IPS DF 4.7 (cell line): ENCODE data around the gene PRR23C.
"Not testable (repeated sequence)": the region's sequence is repeated elsewhere in the genome, so short reads cannot be mapped to it uniquely, and the experiment has no call there.

Experiments
- DNase-seq: peaks from one replicate; pipeline ENCODE4 v3.0.0-alpha.2; 2013; ENCODE audit warnings: low spot score; ENCODE audit errors: extremely low read depth

Gene PRR23C

DNA sequence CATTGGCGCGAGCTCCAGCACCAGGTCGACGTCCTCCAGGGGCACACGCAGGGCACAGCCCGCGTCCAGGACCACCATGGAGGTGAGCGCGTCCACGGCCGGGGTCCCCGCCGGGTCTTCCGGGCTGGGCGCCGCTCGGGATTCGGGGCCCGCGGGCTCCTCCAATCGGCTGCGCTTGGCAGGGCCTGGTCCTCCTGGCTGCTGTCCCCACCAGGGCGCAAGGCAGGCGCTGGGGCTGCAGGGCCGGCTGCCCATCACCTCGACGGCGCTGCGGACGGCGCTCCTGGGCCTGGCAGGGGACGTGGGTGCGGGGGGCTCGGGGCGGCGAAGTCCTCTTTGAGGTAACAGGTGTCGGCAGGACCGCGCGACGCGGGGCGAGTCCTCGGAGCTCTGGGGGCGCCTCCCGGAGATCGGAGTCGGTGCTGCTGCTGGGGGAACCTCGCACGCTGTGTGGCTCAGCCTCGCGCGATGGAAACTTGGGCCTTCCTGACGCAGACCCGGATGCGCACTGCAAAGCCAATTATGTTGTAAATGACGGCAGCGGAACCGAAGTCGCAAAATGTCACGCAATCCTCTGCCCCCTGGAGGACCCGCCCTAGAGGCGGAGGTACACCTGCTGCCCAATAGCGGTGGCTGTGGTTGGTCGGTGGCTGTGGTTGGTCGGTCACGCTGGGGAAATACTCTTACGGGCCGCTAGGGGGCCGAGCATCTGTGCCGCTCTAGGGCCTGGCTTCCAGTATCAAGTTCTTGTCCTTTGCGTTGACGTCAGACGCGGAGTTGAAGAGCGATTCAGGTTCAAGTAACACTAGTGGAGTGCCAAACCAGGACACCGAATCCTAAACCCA is at the start of gene PRR23C:
PRR23C (minus strand) TSS at position 527 of the 845 bp plus-strand sequence; CDS start at position 255, 272 bp downstream.
- DNase-seq, result no peak

DNA sequence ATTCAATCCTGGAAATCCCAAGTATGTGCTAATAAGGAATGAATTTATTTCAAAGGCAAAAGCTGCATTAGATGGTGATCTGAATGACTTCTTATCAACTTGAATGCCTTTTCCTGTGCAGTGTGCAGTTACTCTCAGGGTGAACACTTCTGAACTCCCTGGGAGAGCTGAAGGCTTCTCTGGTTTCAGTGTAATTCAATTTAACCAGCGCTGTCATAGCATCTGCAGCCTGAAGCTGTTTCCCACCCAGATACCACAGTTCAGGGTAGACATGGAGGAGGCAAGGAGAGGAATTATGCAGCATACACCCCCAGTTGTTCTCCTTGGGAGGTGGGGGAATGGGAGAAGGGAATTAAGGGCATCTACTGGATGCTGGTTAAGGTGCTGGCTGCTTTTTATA is 49.1 kb upstream of the PRR23C start:
- no peak for DNase-seq

DNA sequence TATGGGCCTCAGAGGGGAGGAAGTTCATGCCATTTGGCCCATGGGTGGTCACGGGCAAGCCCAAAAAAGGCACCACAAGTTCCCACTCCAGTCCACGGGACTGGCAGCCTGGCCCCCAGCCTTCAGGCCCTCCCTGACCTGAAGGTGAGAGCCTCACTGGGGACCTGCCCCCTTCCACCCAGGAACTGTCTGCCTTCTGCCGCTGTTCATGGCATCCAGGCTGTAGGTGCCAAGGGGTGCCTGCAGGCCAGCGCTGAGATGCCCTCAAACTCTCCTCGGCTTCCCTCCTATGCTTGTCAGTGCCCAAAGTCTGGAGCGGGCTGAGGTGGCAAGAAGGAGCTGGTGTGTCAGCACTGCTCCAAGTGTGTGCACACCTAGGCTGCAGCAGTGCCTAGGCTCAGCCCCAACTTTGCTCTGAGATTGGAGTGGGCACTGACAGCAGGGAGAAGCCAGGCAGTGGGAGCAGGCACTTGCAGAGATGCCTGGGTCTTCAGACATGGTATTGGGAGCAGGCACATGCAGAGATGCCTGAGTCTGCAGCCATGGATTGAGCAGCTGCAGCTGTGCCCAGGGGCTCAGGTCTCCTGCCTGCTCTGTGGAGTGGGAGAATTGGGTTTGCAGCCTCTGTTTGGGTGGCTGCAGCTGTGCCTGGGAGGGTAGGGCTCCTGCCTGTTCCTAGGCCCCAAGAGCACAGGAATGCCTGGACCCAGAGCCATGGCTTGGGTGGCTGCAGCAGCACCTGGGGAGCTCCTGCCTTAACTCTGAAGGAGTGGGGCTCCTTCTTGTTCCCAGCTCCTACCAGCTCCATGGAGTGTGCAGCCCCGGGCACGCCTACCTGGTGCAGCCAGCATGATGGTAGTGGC is 44.0 kb upstream of the PRR23C start:
- DNase-seq, result no peak

DNA sequence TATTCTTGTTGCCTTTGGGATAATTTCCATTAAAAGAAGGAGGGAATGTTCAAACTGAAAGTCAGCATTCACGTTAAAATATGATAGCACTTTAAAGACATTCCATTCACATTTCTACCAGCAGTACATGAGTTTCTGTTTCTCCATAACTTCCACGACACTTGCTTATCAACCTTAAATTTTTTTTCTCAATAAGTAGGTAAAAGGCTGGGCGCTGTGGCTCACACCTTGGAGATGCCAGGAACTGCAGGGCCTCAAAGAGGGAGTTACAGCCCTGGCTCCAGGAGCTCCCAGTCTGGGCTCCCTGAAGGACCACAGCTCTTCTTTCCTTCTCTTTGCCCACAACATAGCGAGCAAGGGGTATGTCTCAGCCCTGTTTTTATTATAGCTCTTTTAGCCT is 42.9 kb upstream of the PRR23C start:
- no peak for DNase-seq

DNA sequence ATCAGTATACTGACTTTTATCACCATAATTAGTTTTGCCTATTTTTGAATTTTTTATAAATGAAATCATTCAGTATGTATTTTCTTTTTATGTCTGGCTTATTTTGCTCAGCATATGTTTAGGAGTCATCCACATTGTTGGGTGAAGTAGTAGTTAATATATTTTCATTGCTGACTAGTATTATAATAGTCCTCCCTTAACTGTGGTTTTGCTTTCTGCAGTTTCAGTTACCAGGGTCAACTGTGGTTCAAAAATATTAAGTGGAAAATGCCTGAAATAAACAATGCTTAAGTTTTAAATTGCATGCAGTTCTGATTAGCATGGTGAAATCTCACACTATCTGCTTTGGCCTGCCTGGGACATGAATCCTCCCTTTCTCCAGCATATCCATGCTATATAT is 39.5 kb upstream of the PRR23C start:
- DNase-seq, result no peak

DNA sequence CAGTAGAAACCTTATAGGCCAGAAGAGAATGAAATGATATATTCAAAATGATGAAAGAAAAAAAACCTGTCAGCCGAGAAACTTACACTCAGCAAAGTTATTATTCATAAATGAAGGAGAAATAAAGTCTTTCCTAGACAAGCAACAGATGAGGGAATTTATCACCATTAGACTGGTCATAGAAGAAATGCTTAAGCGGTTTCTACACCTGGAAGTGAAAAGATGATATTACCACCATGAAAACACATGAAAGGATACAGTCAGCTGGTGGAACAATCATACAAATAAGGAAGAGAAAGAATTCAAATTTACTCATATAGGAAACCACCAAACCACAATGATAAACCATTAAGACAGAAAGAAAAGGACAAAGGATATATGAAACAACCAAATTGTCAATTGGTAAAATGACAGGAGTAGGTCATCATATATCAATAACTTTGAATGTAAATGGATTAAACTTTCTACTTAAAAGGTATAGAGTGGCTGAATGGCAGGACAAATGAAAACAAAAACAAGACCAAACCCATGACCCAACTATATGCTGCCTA is 29.9 kb upstream of the PRR23C start:
- no peak for DNase-seq

DNA sequence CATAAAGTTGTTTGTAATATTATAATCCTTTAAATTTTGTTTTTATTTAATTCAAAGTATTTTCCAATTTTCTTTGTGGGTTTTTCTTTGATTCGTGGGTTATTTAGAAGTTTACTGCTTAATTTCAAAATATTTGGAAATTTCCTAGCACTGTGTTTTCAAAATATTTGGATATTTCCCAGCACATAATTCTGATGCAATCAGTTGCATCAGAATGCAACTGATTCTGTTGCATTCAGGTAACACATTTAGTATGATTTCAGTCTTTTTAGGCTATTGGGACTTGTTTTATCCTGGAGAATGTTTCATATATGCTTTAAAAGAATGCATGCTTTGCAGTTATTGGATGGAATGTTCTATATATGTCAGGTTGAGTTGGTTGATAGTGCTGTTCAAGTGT is 18.2 kb upstream of the PRR23C start:
- DNase-seq, result no peak

DNA sequence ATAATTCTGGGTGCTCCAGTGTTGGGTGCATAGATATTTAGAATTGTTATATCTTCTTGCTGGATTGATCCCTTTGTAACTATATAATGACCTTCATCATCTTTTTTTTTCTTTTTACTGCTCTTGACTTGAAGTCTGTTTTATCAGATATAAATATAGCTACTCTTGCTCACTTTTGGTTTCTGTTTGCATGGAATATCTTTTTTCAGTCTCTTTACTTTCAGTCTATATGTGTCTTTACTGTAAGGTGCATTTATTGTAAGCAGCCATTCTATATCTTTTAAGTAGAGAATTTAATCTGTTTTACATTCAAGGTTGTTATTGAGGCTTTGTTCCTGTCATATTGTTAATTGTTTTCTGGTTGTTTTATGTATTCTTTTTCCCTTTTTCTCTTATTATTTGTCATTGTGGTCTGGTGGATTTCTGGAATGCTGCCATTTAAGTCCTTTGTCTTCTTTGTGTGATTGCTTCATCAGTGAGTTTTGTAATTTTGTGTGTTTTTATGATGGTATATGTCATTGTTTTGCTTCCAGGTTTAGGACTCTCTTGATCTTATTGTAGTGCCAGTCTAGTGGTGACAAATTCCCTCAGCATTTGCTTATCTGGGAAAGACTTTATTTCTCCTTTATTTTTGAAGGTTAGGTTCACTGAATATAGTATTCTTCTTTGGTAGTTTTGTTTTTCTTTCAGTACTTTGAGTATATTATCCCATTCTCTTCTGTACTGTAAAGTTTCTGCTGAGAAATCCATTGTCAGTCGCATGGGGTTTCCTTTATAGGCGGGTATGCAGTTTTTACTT is 8.3 kb upstream of the PRR23C start:
- no peak for DNase-seq

DNA sequence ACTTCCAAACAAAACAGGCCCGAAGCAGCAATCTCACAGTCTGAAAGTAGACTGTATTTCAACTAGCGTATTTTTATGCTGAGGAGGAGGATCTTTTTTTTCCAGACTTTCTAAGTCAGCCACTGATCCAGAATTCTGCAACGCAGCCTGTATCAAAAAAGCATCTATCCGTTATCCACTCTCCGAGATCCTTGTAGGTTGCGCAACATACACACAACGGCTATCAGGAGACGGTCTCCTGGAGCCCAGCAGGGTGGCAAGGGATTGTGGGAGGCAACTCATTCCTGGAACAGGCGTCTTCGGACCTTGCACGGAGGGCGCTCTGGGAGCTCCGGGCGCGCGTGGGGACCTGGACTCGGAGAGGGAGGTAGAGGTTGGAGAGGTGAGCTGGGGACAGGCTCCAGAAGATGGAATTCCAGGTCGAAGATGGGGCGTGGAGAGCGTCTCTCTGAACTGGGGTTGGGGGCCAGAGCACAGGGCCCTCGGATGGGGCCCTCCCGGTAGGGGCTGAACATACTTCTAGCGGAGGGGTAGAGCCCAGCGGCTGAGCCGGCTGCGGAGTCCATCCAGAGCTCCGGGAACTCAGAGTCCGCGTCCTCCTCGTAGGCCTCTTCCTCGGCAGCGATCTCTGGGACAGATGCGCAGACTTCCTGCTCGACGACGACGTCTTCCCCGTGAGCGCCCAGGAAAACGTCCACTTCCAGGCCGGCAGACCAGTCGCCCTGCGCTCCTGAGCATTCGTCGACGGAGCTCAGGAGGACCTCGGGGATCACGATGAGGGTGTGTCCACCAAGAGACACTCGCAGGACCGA is 932 bp downstream of the PRR23C start:
- DNase-seq, result no peak

DNA sequence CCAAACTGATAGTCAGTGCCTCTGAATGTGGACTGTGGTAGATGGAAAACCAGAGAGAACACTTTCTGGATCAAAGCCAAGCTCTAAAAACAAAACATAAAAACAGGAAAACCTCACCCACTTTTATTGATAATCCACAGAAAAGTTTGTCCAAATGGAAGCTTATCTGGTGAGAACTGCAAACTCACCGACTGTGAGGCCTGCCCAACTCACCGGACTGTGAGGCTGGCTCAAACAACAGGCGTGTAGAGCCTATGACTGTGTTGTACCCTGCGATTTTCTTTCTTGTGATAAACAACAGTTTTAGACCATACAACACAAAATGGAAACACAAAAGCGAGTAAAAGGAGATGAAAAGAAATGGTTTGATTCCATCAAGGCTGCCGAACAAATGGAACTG is 7.2 kb downstream of the PRR23C start:
- no peak for DNase-seq

DNA sequence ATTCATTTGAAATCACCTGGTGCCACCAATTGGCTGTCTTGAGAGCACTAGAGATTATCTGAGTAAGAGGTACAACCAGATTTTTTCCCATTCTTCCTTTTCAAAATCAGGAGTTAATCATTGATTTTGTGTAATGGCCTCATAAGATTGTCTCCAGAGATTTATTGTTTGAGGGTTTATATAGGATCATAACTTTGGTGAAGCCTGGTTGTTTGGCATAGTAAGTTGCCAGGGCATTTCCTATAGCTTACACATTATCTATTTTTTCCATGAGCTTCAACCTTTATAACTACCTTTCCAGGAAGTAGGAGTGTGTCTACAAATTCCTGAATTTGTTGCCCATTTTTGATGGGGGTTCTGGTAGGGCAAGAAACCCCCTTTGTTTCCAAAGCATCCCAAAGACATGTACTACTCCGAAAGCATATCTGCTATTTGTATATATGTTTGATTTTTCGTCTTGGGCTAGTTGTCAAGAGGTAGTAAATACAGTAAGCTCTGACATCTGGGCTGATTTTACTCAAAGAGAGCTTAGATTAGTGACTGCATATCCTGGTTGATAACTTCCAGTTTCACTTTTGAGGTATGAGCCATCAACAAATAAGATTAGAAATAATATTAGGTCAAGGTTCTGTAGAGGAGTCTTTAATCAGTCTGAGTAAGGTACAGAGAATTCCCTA is 12.2 kb downstream of the PRR23C start:
- DNase-seq, result no peak

DNA sequence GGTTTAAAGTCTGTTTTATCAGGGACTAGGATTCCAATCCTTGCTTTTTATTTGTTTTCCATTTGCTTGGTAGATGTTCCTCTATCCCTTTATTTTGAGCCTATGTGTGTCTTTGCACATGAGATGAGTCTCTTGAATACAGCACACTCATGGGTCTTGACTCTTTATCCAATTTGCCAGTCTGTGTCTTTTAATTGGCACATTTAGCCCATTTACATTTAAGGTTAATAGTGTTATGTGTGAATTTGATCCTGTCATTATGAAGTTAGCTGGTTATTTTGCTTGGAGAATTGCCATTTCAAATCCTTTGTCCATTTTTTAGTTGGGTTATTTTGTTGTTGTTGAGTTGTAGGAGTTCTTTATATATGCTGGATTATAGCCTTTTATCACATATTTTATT is 14.1 kb downstream of the PRR23C start:
- DNase-seq, result not testable (repeated sequence)

DNA sequence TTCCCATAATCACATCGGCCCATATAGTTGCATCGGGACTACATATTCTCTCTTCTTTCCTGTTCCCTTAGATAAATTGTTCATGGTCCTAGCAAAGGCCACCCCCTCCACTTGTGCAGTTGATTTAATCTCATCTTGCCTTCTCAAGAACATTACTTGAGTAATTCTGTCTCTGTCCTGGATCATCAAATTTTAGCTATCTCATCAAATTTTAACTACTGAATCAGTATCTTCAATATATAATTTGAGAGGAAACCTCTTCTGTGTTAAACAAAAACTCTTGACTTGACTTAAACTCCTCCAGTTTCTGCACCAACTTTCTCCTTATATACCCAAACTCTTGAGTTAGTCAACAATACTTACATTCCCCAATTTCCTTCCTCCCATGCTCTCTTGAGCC is 19.7 kb downstream of the PRR23C start:
- no peak for DNase-seq

DNA sequence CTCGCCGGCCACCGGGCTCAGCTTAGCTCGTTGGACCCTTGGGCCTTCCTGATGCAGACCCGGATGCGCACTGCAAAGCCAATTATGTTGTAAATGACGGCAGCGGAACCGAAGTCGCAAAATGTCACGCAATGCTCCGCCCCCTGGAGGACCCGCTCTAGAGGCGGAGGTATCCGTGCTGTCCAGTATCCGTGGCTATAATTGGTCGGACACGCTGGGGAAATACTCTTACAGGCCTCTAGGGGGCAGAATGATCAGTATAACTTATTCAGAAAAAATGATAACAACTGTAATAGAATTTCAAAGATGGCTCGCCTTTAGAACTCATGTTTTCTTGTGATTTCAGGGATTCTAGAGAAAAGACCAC is 23.8 kb downstream of the PRR23C start, which contains the start of gene PRR23B:
PRR23B (minus strand) TSS at position 59 of the 367 bp plus-strand sequence. CDS start 265 bp downstream, outside the sequence.
- no peak for DNase-seq

DNA sequence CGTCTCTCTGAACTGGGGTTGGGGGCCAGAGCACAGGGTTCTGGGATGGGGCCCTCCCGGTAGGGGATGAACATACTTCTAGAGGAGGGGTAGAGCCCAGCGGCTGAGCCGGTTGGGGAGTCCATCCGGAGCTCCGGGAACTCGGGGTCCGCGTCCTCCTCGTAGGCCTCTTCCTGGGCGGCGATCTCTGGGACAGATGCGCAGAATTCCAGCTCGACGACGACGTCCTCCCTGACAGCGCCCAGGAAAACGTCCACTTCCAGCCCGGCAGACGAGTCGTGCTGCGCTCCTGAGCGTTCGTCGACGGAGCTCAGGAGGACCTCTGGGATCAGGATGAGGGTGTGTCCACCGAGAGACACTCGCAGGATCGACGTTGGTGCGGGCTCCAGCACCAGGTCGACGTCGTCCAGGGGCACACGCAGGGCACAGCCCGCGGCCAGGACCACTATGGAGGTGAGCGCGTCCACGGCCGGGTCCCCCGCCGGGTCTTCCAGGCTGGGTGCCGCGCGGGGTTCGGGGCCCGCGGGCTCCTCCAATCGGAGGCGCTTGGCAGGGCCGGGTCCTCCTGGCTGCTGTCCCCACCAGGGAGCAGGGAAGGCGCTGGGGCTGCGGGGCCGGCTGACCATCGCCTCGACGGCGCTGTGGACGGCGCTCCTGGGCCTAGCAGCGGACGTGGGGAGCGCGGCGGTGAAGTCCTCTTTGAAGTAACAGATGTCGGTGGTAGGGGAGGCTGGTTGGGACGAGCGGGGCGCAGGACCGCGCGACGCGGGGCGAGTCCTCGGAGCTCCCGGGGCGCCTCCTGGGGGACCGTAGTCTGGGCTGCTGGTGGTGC is 24.4 kb downstream of the PRR23C start:
- no peak for DNase-seq

DNA sequence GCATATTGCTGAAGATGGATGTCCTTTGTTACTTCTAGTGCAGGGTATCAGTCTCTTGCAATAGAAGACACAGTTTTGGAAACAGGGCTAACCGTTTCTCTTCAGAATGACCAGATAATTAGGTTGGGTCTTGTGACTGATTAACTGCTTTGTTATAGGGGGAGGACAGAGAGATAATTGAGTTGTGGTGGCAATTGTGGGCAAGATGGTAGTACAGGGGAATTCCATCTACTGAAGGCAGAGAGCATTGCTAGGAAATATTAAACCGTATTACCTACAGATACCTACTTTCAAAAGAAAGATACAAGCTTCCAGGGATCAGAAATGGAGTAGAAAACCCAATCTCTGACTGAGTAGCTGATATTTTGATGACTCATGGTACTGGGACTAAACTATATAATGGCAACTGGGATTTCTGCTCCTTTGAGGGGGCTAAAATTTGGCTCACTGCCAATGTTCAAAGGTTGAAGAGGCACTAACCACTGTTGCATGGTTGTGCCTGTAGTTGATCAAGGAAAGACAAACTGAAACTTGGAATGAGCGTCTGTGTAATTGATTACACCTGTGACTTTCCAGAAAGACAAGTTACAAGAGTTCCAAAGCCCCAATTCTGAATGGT is 28.2 kb downstream of the PRR23C start:
- no peak for DNase-seq

DNA sequence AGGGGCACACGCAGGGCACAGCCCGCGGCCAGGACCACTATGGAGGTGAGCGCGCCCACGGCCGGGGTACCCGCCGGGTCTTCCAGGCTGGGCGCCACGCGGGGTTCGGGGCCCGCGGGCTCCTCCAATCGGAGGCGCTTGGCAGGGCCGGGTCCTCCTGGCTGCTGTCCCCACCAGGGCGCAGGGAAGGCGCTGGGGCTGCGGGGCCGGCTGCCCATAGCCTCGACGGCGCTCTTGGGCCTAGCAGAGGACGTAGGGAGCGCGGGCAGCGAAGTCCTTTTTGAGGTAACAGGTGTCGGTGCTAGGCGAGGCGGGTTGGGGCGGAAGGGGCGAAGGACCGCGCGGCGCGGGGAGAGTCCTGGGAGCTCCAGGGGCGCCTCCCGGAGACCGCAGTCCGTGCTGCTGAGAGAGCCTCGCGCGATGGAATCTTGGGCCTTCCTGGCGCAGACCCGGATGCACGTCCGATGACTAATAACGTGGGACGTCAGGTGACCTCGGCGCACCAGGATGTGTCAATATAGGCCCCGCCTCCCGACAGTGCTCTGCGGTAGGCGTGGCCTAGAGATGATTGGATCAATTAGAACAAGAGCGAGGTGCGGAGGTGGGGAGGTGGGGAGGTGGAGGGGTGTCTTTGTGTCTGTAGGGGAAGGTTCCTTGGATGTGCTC is 38.5 kb downstream of the PRR23C start, which contains the start of gene PRR23A:
PRR23A (minus strand) TSS at position 218 of the 666 bp plus-strand sequence; CDS start at position 218, 0 bp downstream.
- DNase-seq, result no peak
